Testis (tissue), 3 donors: ENCODE measurements around the gene PAX1. TPM values are rescaled to one million over a fixed set of nuclear protein-coding genes. Genes with fewer than 3 reads are reported as not detected.

ENCODE experiments used
- DNase-seq: peaks from one replicate; pipeline ENCODE4 v3.0.0-alpha.2; 2019
- H3K27ac ChIP-seq, 2 donors: fragments of 200-600 bp; sonication (generic); one replicate each; pipeline ENCODE4 v1.5.1; 2019
- H3K27me3 ChIP-seq: fragments of 200-600 bp; sonication (generic); one replicate; pipeline ENCODE4 v1.5.1; 2019
- H3K36me3 ChIP-seq: fragments of 200-600 bp; sonication (generic); one replicate; pipeline ENCODE4 v1.5.1; 2017; ENCODE audit warnings: low read depth; ENCODE audit errors: missing control alignments
- H3K4me1 ChIP-seq: fragments of 200-600 bp; sonication (generic); one replicate; pipeline ENCODE4 v1.5.1; 2019
- H3K4me3 ChIP-seq, 2 donors: fragments of 200-600 bp; sonication (generic); one replicate each; pipeline ENCODE4 v1.5.1; 2017 to 2019
- H3K9me3 ChIP-seq: fragments of 200-600 bp; sonication (generic); one replicate; pipeline ENCODE4 v1.5.1; 2017
- POLR2A ChIP-seq: fragments of 450-650 bp; IDR thresholded peaks from one replicate; pipeline ENCODE4 v1.6.1; 2017; ENCODE audit warnings: antibody characterized with exemption, mild to moderate bottlenecking, moderate library complexity
- WGBS, 2 donors: methylation state at CpG; one replicate each; pipeline ENCODE4 v1.1.5; 2018; 5-methylcytosine and 5-hydroxymethylcytosine counted together
- intact Hi-C: fragments of 100-400 bp; cut with DNase I; formaldehyde crosslinking; loops from one replicate; pipeline ENCODE4 v1.15.1; 2023; ENCODE audit warnings: low total_unique reads
- polyA plus RNA-seq: library from polyadenylated mRNA; stranded (reverse); fragments of 350-450 nt; fragmentation: Illumina TruSeq; extraction: RNeasy Lipid Tissue Mini Kit (QIAGEN cat#74804); gene quantifications from one replicate; pipeline ENCODE4 v1.2.3, GENCODE V29; 2014; ENCODE audit warnings: low read depth, low replicate concordance; ENCODE audit not compliant: insufficient read depth
- total RNA-seq, 2 donors: library from RNA; depleted of rRNA; stranded (reverse); fragments of >200 nt; gene quantifications; one replicate each; pipeline ENCODE4 v1.2.3, GENCODE V29; 2016
- TF ChIP-seq, protein P1 (sequence below), 3 experiments: fragments of 450-650 bp in 2 of 3; fragments of 200-600 bp in 1 of 3; sonication (generic) in 1 of 3; IDR thresholded peaks; one replicate each; pipeline ENCODE4 v1.5.1; 2016 to 2019; ENCODE audit warnings: antibody characterized with exemption in 3 of 3, mild to moderate bottlenecking in 2 of 3, moderate library complexity in 1 of 3

PAX1 gene
- total and polyA plus RNA-seq, 3 donors from 2014 or later = 0.07 TPM; not detected in 2

DNA sequence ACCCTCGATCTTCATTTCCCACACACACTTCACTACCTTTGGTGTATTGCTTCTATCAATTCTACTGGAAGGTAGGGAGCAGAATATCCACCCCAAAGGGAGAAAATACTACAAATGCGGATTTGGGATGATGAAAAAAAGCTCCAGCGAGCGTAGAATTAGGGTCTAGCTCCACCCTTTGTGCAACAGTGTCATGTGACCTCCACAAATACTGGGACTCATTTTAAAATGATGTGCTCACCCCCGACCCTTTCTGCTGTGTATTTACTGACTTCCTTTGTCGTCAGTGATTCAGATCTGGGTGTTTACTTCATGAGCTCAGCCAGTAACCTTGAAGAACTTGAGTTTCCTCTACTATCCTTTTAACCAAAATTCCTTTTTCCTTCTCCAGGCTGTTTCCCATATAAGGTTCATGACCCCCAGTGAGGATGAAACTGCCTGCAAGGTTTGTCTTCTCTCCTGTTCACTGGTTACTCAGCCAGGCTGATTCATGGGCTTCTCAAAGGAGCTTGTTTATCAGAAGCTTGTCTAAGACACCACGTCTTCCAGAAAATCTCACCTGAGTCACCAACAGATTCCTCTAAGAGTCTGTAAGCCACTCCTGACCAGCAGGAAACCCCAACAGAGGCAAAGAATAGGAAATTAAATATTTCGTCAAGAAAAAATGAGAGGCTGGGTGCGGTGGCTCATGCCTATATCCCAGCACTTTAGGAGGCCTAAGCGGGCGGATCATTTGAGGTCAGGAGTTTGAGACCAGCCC is 39.6 kb upstream of the PAX1 start:
- no peak overlapping the region for H3K27ac ChIP-seq
- no peak for TF ChIP-seq POLR2A
- TF ChIP-seq, protein P1, sequence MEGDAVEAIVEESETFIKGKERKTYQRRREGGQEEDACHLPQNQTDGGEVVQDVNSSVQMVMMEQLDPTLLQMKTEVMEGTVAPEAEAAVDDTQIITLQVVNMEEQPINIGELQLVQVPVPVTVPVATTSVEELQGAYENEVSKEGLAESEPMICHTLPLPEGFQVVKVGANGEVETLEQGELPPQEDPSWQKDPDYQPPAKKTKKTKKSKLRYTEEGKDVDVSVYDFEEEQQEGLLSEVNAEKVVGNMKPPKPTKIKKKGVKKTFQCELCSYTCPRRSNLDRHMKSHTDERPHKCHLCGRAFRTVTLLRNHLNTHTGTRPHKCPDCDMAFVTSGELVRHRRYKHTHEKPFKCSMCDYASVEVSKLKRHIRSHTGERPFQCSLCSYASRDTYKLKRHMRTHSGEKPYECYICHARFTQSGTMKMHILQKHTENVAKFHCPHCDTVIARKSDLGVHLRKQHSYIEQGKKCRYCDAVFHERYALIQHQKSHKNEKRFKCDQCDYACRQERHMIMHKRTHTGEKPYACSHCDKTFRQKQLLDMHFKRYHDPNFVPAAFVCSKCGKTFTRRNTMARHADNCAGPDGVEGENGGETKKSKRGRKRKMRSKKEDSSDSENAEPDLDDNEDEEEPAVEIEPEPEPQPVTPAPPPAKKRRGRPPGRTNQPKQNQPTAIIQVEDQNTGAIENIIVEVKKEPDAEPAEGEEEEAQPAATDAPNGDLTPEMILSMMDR (IDR thresholded peaks at IDR 0.05) = no peak
- no peak for DNase-seq
- H3K36me3 ChIP-seq = no peaks in the 10 kb centered on the region
- 67 to 73% methylated on average over 11 of the region's 11 CpGs for WGBS, 2 donors
- H3K27me3 ChIP-seq = no peaks in the 10 kb centered on the region
- H3K9me3 ChIP-seq = no peaks in the 10 kb centered on the region
- H3K4me3 ChIP-seq = no peak overlapping the region
- intact Hi-C loops = no loop called here
- no peaks in the 10 kb centered on the region for H3K4me1 ChIP-seq

DNA sequence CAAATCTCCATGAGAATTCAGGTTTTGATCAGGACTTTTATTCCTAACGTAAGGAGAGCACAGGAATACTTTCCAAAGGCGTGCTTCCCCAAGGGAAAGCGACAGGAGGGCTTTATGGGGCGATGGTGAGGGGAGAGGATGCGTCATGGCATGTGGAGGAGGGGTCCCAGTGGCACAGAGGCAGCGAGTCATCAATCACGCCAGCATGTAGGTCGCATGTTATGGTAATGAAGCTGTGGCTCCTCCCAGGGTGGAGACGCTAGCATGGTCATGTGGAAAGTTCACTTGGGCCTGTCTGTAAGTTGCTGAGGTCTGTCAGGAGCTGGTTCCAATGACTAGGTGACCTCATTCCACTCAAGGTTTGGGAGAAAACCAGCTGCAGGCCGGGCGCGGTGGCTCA is 35.3 kb upstream of the PAX1 start:
- WGBS, 2 donors = 57 to 63% methylated on average over 8 to 12 of the region's 12 CpGs
- TF ChIP-seq POLR2A = no peak
- TF ChIP-seq, protein P1 (IDR thresholded peaks at IDR 0.05) = no peak
- no peak for DNase-seq
- Histone ChIP-seq H3K27me3 (no peaks in the 10 kb centered on the region), H3K4me3 (no peak overlapping the region), H3K27ac (no peak overlapping the region), H3K36me3 (no peaks in the 10 kb centered on the region), H3K9me3 (no peaks in the 10 kb centered on the region), H3K4me1 (no peaks in the 10 kb centered on the region)
- intact Hi-C loops = no loop called here

DNA sequence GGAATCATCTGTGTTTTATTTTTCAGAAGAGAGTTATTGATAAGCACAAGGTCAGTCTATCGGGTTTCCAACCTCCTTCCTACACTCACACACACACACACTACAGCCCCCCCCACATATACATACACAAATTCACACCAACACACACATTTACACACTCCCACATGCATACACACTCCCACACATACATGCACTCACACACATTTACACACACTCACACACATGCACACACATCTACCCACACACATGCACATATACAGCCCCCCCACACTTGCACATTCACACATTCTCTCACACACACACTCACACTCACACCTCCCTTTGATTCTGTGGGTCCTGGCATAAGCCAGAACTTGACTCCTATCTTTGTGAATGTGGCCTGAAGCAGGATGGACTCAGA is 34.5 kb upstream of the PAX1 start:
- DNase-seq = no peak
- no peaks in the 10 kb centered on the region for H3K4me1 ChIP-seq
- 44 to 50% methylated on average over 1 of the region's 1 CpG for WGBS, 2 donors
- no peaks in the 10 kb centered on the region for H3K27me3 ChIP-seq
- no peaks in the 10 kb centered on the region for H3K9me3 ChIP-seq
- H3K36me3 ChIP-seq = no peaks in the 10 kb centered on the region
- no peak for TF ChIP-seq POLR2A
- TF ChIP-seq, protein P1 (IDR thresholded peaks at IDR 0.05) = no peak
- no peak overlapping the region for H3K27ac ChIP-seq
- no peak overlapping the region for H3K4me3 ChIP-seq
- intact Hi-C loops = no loop called here

DNA sequence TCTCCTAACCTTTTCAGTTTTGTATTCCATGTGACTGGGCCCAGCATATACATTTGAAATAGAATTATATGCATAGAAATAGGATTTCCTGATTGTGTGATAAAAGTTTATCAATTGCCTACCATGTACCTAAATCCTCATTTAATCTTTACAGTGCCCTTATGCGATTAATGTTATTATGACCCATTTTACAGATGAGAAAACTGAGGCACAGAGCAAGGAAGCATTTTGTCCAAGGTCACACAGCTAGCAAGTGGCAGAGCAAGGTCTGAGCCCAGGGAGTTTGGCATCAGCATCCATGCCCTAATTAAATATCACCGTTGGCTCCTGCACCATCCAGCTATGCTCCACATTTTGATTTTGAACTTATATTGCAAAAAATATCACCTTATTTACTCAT is 28.2 kb upstream of the PAX1 start:
- no peaks in the 10 kb centered on the region for H3K4me1 ChIP-seq
- no peak for TF ChIP-seq POLR2A
- TF ChIP-seq, protein P1 (IDR thresholded peaks at IDR 0.05) = no peak
- no peaks in the 10 kb centered on the region for H3K9me3 ChIP-seq
- intact Hi-C loops = no loop called here
- no peak overlapping the region for H3K27ac ChIP-seq
- no peak for DNase-seq
- no peak overlapping the region for H3K4me3 ChIP-seq
- 91 to 96% methylated on average over 2 of the region's 2 CpGs for WGBS, 2 donors
- H3K27me3 ChIP-seq = no peaks in the 10 kb centered on the region
- H3K36me3 ChIP-seq = no peaks in the 10 kb centered on the region

DNA sequence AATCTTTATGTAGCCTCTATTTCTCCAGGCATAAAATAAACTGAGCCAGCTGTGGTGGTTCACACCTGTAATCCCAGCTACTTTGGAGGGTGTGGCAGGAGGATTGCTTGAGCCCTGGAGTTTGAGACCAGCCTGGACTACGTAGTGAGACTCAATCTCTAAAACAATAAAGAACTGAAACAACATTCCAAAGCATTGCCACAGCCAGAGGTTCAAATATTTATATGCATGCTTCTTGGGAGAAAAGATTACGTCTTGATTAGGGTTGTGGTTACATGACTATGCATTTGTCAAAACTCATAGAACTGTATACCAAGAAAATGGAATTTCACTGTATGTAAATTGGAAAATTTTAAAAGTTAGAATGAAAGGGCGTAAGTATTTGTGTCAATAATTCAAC is 27.7 kb upstream of the PAX1 start:
- Histone ChIP-seq H3K27ac (no peak overlapping the region), H3K27me3 (no peaks in the 10 kb centered on the region), H3K4me3 (no peak overlapping the region), H3K9me3 (no peaks in the 10 kb centered on the region), H3K36me3 (no peaks in the 10 kb centered on the region), H3K4me1 (no peaks in the 10 kb centered on the region)
- no peak for TF ChIP-seq POLR2A
- TF ChIP-seq, protein P1 (IDR thresholded peaks at IDR 0.05) = no peak
- DNase-seq = no peak
- intact Hi-C loops = no loop called here
- WGBS, 2 donors = 70 to 74% methylated on average over 3 of the region's 3 CpGs
